ENCODE results near the gene WDR33.

The WDR33 gene

DNA sequence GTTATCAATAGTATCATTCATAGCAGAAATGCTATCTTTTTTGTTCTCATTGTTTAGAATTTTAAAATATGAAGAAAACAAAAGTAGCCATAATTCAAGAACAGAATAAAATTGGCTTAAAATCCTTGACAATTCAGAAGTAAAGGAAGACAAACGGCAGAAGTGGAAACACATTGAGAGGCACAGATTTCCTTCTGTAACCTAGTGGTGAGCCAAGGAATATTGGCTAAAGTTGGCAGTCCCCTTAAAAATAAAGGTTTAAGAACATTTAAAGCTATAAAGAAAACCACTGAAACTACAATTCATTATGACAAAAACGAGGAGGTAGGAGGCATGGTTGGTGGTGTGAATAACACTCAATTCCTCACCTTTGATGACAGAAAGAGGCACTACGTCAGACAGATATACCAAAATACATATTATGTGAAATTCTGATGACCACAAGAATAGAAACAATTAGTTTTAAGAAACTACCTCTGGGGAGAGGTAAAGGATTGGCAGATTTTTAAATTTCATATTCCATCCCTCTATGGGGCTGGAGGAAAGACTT lies 67.4 kb downstream of the WDR33 start:
- no peak for DNase-seq (ENCODE audit: low read depth)
- H3K4me3 ChIP-seq (ENCODE audit: low read depth, low read length) = no peak overlapping the region
- peak; percentile 16 for TF ChIP-seq CTCF (IDR thresholded peaks at IDR 0.05; ENCODE audit: low read depth, low read length, missing control alignments)

DNA sequence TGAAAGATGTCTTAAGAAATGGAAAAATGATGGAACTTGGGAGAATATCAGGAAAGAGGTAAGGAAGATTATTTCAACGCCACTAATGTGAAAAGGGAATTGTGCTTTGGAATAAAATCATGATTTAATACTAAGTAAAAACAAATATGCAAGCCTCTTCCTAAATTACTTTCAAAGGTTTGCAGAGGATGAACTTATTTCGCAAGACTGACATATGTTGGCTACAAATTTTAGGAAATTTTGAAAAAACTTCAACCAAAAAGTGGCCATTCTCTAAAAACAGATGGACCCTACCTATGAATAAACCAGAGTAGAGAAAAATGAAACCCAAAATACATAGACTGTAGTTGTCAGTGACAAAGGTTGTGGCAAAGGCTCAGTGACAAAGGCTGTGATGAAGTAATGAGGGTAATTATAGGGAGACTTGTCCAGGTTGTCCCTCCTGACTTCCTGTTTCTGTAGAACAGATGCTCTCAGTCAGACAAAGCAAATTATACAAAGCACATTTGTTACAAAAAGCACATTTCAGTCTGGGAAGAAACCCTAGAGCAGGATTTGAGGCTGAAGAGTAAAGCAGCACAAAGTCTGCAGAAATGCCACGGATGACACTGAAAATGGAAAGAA lies 70.2 kb downstream of the WDR33 start:
- DNase-seq (ENCODE audit: low read depth) = no peak
- no peak for TF ChIP-seq CTCF (IDR thresholded peaks at IDR 0.05; ENCODE audit: low read depth, low read length, missing control alignments)
- no peak overlapping the region for H3K4me3 ChIP-seq (ENCODE audit: low read depth, low read length)

GRCh38 chr2:127739800-127740199 lies 71.2 kb downstream of the WDR33 start:
- no peak for TF ChIP-seq CTCF (IDR thresholded peaks at IDR 0.05; ENCODE audit: low read depth, low read length, missing control alignments)
- DNase-seq (ENCODE audit: low read depth) = no peak
- no peak overlapping the region for H3K4me3 ChIP-seq (ENCODE audit: low read depth, low read length)

DNA sequence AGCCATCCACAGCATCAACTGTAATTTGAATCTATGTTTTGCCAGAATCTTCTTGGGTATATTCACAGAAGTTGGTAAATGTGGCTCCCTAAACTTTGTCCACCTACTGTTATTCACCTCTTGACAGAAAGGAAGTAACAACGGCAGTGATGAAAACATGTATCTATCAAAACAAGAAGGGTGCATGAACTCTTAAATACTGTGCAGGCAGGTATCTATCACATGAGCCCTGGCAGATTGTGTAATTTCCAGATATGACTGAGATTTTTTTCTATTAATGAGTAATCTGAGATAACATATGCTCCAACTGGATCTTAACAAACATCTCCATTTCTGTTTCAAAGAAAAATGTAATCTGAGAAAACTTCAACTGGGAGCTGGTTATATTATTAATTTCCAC lies 73.1 kb downstream of the WDR33 start:
- no peak overlapping the region for H3K4me3 ChIP-seq (ENCODE audit: low read depth, low read length)
- TF ChIP-seq CTCF (IDR thresholded peaks at IDR 0.05; ENCODE audit: low read depth, low read length, missing control alignments) = no peak
- no peak for DNase-seq (ENCODE audit: low read depth)

GRCh38 chr2:127735537-127736399 lies 75.2 kb downstream of the WDR33 start:
- TF ChIP-seq CTCF (IDR thresholded peaks at IDR 0.05; ENCODE audit: low read depth, low read length, missing control alignments) = no peak
- DNase-seq (ENCODE audit: low read depth) = no peak
- no peak overlapping the region for H3K4me3 ChIP-seq (ENCODE audit: low read depth, low read length)

DNA sequence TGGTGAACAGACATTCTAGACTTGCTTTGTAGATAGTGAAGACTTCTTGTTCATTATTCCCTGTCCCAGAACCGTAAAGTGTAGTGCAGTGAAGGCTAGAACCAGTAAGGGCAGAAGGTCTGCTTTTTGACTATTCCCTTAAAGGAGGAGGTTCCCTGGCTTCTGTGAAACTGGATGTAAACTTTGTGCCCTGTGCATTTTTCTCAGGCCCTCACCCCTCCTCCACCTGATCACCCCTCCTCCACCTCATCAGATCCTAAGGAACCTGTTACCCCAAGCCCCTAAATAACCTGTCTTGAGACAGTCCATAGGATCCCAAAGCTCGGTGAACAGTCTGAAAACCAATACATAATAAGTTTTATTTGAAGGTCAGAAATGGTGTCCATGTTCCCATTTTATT lies 75.9 kb downstream of the WDR33 start:
- H3K4me3 ChIP-seq (ENCODE audit: low read depth, low read length) = no peak overlapping the region
- no peak for TF ChIP-seq CTCF (IDR thresholded peaks at IDR 0.05; ENCODE audit: low read depth, low read length, missing control alignments)
- no peak for DNase-seq (ENCODE audit: low read depth)

All from GM12864 (cell line).